ENCODE results near the gene PARVB. TPM values are rescaled to one million over a fixed set of nuclear protein-coding genes. Genes with fewer than 3 reads are reported as not detected.

PARVB gene
- total RNA-seq, 1 experiment from 2014 or later, result 69.4 TPM

- DNase-seq (ENCODE audit: low read depth), result no peak
These were observed 2.0 kb downstream of the PARVB start for GRCh38 chr22:44026066-44026629.

GRCh38 chr22:44026630-44027511 is 2.8 kb downstream of the PARVB start:
- peak; percentile 72 for DNase-seq (ENCODE audit: low read depth)

DNA sequence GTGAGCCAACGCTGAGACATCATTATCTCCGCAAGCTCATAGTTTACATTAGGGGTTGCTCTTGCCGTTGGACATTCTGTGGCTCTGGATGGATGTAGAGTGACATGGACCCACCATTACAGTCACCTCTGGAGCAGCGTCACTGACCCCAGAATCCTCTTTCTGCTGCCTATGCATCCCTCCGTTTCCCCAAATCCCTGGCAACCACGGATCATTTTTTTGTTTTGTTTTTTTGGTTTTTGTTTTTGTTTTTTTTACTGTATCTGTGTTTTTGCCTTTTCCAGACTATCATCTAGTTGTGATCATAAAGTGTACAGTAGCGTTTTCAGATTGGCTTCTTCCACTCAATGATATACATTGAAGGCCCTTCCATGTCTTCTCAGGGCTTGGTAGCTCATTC is 4.0 kb downstream of the PARVB start:
- no peak for DNase-seq (ENCODE audit: low read depth)

- no peak for DNase-seq (ENCODE audit: low read depth)
These were observed 5.0 kb downstream of the PARVB start for GRCh38 chr22:44029069-44029468.

DNA sequence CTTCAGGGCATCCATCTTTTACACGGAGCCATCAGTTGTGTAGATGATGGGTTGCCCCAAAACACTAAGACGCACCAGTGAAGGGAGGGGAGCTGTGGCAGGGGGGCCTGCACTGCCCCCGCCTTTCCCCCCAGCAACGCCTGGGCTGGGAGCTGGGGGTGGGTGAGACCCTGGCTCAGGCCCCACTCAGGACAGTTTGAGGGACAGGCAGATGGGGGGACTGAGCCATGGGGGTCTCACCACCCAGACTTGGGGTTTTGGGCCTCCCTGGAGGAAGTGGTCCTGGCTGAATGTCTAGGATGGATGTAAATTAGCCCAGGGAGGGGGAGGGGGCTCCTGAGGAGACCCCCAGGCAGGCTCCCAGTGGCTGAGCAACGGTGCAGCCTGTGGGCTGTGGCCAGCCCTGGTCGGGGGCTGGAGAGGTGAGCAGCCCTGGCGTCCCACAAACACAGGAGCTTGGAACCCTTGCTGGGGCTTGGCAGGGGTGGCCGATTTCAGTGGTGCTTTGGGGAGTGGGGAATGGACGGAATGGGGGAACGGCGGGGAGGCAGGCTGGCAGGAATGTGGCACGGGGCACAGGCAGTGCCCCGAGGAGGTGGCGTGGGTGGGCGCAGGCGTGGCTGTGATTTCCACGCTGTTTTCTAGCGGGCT is 6.1 kb downstream of the PARVB start:
- no peak for DNase-seq (ENCODE audit: low read depth)

DNA sequence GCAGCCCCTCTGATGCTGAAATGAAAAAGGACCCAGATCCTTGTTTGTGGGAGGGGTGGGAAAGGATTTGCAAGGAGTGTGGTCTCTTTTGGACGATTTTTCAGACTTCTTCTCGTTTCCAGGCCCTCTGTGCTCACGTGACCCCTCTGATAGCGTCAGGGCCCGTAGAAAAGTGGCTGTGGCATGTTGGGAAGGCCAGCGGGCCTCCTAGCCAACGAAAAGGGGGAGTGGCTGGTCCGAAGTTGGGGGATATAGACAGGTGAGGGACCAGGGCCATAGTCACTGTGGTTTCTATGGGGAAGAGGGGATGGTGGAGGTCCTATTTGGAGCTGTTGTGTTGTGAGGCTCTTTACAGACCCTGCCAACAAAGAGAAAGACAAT is 6.6 kb downstream of the PARVB start:
- no peak for DNase-seq (ENCODE audit: low read depth)

DNA sequence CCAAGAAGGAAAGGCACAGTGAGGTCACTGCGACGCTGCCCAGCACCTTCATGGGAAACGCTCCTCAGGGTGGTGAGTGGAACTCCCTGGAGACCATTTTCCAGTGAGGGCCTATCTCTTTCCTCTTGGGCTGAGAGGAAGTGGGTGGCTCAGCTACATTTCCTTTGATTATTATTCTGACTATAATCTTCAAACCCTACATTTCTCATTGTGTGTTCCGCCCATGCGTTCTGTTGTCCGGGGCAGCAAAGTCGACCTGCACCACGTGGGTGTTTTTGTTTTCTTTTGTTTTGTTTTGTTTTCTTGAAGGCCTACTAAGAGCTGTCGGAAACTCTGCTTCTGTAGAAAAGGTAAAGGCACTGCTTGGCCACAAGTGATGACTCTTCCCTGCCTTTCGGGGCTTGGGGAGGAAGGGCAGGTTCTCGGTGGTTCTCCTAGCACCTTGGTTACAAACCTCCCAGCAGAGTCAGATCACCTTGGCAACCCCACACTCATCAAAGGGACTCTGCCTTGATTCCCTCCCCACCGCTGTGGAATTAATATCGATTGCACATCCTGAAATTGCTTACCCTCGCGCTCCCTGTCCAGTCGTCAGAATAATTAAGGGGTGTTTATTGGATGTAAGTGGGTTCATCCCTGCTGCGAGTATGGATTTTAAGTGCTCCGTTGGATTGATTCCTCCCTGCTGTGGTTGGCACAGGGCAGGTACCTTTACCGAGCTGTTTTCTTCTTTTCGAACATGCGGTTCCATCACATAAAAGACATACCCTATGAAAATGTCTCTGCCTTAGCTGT is 7.3 kb downstream of the PARVB start:
- DNase-seq (ENCODE audit: low read depth), result no peak

DNA sequence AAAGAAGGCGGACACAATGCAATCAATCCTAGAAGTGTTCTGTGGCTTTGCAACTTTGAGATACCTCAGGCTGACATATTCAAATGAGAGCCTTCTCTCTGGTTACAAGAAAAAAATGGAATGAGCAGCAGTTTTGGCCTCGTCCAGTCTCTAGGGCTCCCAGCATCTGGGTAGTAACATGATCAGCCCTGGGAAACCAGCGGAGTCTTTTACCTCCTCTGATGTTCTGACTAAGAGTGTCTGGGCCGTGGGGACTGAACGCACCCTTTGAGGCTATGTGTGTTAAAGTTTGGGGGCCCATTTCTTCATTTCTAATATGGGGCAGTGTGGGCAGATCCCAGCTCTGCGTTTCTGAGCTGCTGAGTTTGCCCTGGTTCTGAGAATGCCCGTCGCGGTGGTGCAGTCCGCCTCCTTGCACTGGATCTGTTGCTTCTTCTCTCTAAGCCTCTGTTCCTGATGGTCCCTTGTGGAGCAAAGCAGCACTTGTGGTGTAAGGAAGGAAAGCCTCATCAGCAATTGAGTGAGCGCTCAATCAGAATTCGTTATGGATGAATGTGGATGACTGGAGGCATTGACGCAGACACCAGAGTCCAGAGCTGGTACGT is 8.1 kb downstream of the PARVB start:
- DNase-seq (ENCODE audit: low read depth), result no peak

DNA sequence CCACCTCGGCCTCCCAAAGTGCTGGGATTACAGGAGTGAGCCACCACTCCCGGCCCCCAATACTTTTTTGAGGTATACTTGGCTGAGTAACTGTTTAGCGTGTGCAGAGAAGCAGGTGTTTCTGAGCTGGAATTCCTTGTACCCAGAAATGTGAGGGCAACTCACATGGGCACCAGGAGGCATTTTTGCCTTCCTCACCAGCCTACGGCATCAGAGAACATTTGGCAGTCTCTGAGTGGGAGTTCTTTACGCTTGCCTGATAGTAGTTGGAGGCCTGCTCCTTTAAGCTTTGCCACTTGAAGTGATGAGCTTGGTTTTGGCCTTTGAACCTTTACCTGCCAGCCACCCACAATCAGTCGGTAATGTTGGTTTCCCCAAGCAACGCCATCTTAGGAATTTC is 9.2 kb downstream of the PARVB start:
- DNase-seq (ENCODE audit: low read depth), result no peak

DNA sequence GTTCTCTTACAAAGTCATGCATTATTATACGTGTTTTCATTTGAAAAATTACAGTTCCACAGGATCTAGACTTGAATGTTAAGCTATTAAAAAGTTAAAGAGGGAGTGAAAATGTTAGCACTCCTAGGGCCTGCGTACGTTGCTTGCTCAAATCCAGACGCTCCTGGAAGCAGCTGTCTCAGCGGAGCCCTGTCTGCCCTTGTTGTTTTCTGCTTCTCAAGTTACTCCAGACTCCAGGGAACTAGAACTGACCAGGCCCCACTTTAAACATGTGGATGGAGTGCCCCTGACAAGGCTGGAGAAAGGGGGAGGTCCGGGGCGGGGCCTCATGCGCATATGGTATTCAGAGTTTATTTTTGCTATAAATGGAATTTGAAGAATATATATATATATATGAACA is 9.6 kb downstream of the PARVB start:
- no peak for DNase-seq (ENCODE audit: low read depth)

DNA sequence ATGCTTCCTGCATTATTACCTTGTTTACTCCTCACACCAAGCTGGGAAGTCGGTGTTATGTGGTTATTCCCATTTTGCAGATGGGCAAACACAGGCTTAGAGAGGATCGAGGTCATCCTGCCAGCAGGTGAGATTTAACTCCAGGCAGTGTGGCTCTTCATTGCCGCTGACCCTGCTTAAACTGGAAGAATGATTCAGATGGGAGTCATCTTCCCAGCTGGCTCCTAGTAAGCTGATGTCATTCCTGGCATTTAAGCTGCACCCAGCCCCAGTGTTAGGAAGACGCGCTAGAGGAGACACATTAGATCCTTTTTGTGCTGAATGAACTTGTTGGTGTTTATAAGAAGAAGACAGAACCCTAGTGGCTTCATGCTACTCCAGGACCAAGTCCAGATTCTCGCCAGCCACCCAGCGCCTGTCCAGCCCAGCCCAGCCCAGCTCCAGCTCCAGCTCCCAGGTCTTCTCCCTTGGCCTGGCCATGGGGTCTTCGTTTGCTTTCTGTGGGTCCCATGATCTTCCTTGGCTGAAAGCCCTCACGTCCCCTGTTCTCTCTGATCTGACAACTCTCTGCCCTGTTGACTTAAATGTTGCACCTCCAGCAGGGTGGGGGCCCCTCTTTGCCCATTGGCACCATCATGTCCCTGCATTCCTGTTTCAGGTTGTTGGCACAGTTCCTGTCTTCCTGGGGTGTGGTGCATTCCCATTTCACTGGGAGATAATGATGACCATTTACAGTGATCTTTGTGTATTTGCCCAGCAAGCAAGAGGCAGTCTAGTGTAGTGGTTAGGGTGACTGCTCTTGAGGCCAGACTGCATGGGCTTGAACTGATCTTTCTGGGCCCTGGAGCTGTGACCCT is 13.6 kb downstream of the PARVB start:
- DNase-seq (ENCODE audit: low read depth), result peak; percentile 94

- no peak for DNase-seq (ENCODE audit: low read depth)
These were observed 15.6 kb downstream of the PARVB start for GRCh38 chr22:44039566-44040171.

DNA sequence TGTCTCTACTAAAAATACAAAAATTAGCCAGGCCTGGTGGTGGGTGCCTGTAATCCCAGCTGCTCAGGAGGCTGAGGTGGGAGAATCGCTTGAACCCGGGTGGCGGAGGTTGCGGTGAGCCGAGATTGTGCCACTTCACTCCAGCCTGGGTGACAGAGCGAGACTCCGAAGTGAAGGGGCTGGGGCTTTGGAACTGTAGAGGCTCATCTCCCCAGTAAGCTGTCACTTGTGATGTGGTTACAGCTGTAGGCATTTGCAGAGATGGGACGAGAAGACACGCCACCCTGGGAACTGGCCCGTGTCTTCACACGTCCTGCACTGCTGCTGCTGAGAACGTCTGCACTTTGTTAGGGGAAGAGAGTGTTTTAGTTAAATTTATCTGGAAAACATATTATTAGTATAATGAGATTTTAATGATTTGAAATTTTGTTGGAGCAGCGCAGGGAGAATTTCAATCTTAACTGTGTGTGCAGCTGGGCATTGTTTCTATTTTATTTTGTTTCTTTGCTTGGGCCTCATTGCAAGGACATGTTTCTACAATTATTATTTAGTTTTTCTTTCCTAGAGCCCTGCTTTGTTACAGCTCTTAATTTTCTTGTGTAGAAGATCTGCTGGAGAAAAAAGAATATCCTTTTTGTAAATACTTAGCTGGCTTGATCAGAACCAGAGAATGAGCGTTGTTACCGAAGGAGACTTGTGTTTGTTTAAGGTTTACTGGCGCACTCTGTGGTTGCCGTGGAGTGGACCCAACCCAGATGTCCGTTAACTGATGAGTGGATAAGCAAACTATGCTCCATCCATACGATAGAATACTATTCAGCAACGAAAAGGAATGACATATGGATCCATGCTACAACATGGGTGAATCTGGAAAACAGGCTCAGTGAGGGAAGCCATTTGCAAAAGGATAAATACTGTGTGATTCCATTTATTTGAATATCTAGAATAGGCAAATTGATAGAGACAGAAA is 18.4 kb downstream of the PARVB start:
- no peak for DNase-seq (ENCODE audit: low read depth)

GRCh38 chr22:44045145-44045544 is 21.0 kb downstream of the PARVB start:
- DNase-seq (ENCODE audit: low read depth), result no peak

- DNase-seq (ENCODE audit: low read depth), result no peak
These were observed 22.5 kb downstream of the PARVB start for GRCh38 chr22:44046485-44047141.

- no peak for DNase-seq (ENCODE audit: low read depth)
These were observed 23.8 kb downstream of the PARVB start for GRCh38 chr22:44047891-44048301.

GRCh38 chr22:44049486-44050231 is 25.6 kb downstream of the PARVB start:
- DNase-seq (ENCODE audit: low read depth), result no peak

All from HT1080 (cell line).